ENCODE measurements around the gene GNS. TPM values are rescaled to one million over a fixed set of nuclear protein-coding genes. Genes with fewer than 3 reads are reported as not detected.

Gene GNS
- total RNA-seq, 2 experiments from 2014 or later = 8.7 to 10.0 TPM

- Mint-ChIP-seq H3K27ac (peak overlapping the region; percentile 98), H3K27me3 (no peaks in the 10 kb centered on the region), H3K36me3 (ENCODE audit: low read depth) (peaks cover 26% of the 10 kb centered on the region), H3K4me3 (peak overlapping the region; percentile 69), H3K9me3 (no peaks in the 10 kb centered on the region), H3K4me1 (ENCODE audit: low read depth) (peaks cover 93% of the 10 kb centered on the region)
- intact Hi-C loops (cut with DNase I, micrococcal nuclease) = no loop called here
- peak overlapping the region; percentile 82 to 91 for H3K27ac ChIP-seq (ENCODE audit: low read depth in 1 of 2, low read length in 2 of 2)
- ChIA-PET CTCF (interaction anchor here (0.9 to 1.5 kb wide), 6 partner anchors 12 to 57 kb away, joined by 3 to 7 read pairs (median 4); no protein-coding TSS in a partner anchor), POLR2A (interaction anchor here (0.7 to 34.4 kb wide), 10 partner anchors 7 to 95 kb away, joined by 3 to 808 read pairs (median 6); no protein-coding TSS in a partner anchor)
- no peak for ATAC-seq (ENCODE audit: poor library complexity)
- H3K4me1 ChIP-seq (ENCODE audit: insufficient read depth, low read length) = peaks cover 74% of the 10 kb centered on the region
- TF ChIP-seq CTCF (IDR thresholded peaks at IDR 0.05) = no peak
- peaks cover 11% of the 10 kb centered on the region for H3K36me3 ChIP-seq (ENCODE audit: insufficient read depth, low read length)
- DNase-seq = peak in 1 of 14 experiments; percentile 30
- H3K4me3 ChIP-seq (ENCODE audit: low read length) = peak overlapping the region; percentile 35
- no peaks in the 10 kb centered on the region for H3K9me3 ChIP-seq (ENCODE audit: control insufficient read depth in 1 of 2, insufficient read depth in 1 of 2, low read length in 2 of 2)
- no peaks in the 10 kb centered on the region for H3K27me3 ChIP-seq (ENCODE audit: control insufficient read depth in 1 of 2, insufficient read depth in 2 of 2, low read length in 2 of 2)
Measured at GRCh38 chr12:64666054-64666914, 92.9 kb downstream of the GNS start.

- no peaks in the 10 kb centered on the region for H3K9me3 ChIP-seq (ENCODE audit: control insufficient read depth in 1 of 2, insufficient read depth in 1 of 2, low read length in 2 of 2)
- H3K4me3 Mint-ChIP-seq = peak overlapping the region; percentile 69
- DNase-seq (peak in 8 of 14 experiments; percentile 31 to 91 (median 63)), ATAC-seq (ENCODE audit: poor library complexity) (peak; percentile 48)
- H3K27me3 ChIP-seq (ENCODE audit: control insufficient read depth in 1 of 2, insufficient read depth in 2 of 2, low read length in 2 of 2) = no peaks in the 10 kb centered on the region
- CTCF ChIA-PET = interaction anchor here (0.7 to 1.5 kb wide), 8 partner anchors 13 to 56 kb away, joined by 3 to 7 read pairs (median 3); no protein-coding TSS in a partner anchor
- no peaks in the 10 kb centered on the region for H3K27me3 Mint-ChIP-seq
- H3K4me1 ChIP-seq (ENCODE audit: insufficient read depth, low read length) = peaks cover 74% of the 10 kb centered on the region
- peak overlapping the region; percentile 82 to 91 for H3K27ac ChIP-seq (ENCODE audit: low read depth in 1 of 2, low read length in 2 of 2)
- peak overlapping the region; percentile 98 for H3K27ac Mint-ChIP-seq
- H3K4me1 Mint-ChIP-seq (ENCODE audit: low read depth) = peaks cover 93% of the 10 kb centered on the region
- no peaks in the 10 kb centered on the region for H3K9me3 Mint-ChIP-seq
- peak overlapping the region; percentile 35 for H3K4me3 ChIP-seq (ENCODE audit: low read length)
- intact Hi-C loops (cut with DNase I, micrococcal nuclease) = no loop called here
- TF ChIP-seq CTCF (IDR thresholded peaks at IDR 0.05) = no peak
- POLR2A ChIA-PET = interaction anchor here (0.6 to 34.4 kb wide), 10 partner anchors 8 to 94 kb away, joined by 3 to 808 read pairs (median 6); no protein-coding TSS in a partner anchor
- H3K36me3 Mint-ChIP-seq (ENCODE audit: low read depth) = peaks cover 32% of the 10 kb centered on the region
- peaks cover 11% of the 10 kb centered on the region for H3K36me3 ChIP-seq (ENCODE audit: insufficient read depth, low read length)
Measured at GRCh38 chr12:64665514-64665913, 93.7 kb downstream of the GNS start.

Other genes starting within 250 kb of the GNS start
- gene RASSF3, start 148.9 kb downstream of the GNS start, total RNA-seq = 100 to 1,000 TPM; 118 to 127 TPM
- under 1 TPM; 0.28 to 0.49 TPM for gene TBC1D30, start 65.2 kb upstream of the GNS start, total RNA-seq

Data from CD4-positive, alpha-beta T cell (primary cell).